K562 (cell line): ENCODE data around the gene HNRNPLL. TPM values are rescaled to one million over a fixed set of nuclear protein-coding genes. Genes with fewer than 3 reads are reported as not detected.

Experiments
- ATAC-seq: fragments of 200-7000 bp; cut with Tn5 transposase; 3 replicates; pipeline ENCODE4 v1.9.1; 2020; ENCODE audit warnings: moderate library complexity
- BruUV-seq: library from RNA; stranded (reverse); fragments of 400-500 nt; replicated peaks from 2 replicates; lab custom pipeline; 2021; lab: Mats Ljungman, UMichigan
- CTCF ChIA-PET: fragments of 300-600 bp; formaldehyde crosslinking; extraction: SDS; loops from one replicate; lab custom pipeline; 2021; ENCODE audit warnings: low intra/inter-chr PET ratio; lab: Yijun Ruan, JAX
- POLR2A ChIA-PET: fragments of 300-600, 350-650 bp; sonication (Branson Sonifier 250); formaldehyde crosslinking; extraction: SDS; loops from one replicate; lab custom pipeline; 2021; ENCODE audit warnings: antibody characterized with exemption, inconsistent platforms; lab: Yijun Ruan, JAX
- DNase-seq, 4 experiments: peaks; one replicate each; pipeline versions ENCODE4 v3.0.0 to v3.0.0-alpha.2; 2011 to 2018; ENCODE audit warnings: low spot score in 3 of 4, mixed read lengths in 3 of 4; ENCODE audit errors: extremely low read depth in 1 of 4
- FAIRE-seq: peaks from 2 replicates; lab custom pipeline; 2011; peaks lifted over from hg19 to GRCh38; lab: Jason Lieb, UNC
- H2AFZ ChIP-seq: 2 replicates; pipeline ENCODE4 v1.6.0; 2011; ENCODE audit warnings: low read depth, low read length, control low read depth, inconsistent platforms
- H3K27ac ChIP-seq: fragments of 200-600 bp; 3 replicates; pipeline ENCODE4 v1.8.0; 2011; ENCODE audit warnings: low read depth, mild to moderate bottlenecking, control low read depth, inconsistent platforms, low read length, moderate library complexity, mixed read lengths; ENCODE audit errors: extremely low read depth
- H3K27me3 ChIP-seq, 2 experiments: fragments of 300-600 bp in 1 of 2; 2 replicates in 1 of 2; 3 replicates in 1 of 2; pipeline versions ENCODE4 v1.6.0 to v1.8.0; 2011; ENCODE audit warnings: inconsistent platforms in 2 of 2, low read length in 2 of 2, mild to moderate bottlenecking in 1 of 2, mixed read lengths in 1 of 2, moderate library complexity in 1 of 2; ENCODE audit not compliant: control insufficient read depth in 2 of 2, insufficient read depth in 2 of 2
- H3K36me3 ChIP-seq: fragments of 300-600 bp; 3 replicates; pipeline ENCODE4 v1.8.0; 2011; ENCODE audit warnings: mild to moderate bottlenecking, low read length, inconsistent platforms; ENCODE audit not compliant: control insufficient read depth, insufficient read depth
- H3K4me1 ChIP-seq, 2 experiments: fragments of 200-600 bp in 1 of 2; replicated peaks in 1 of 2; 2 replicates in 1 of 2; 3 replicates in 1 of 2; pipeline versions ENCODE4 v1.5.1 to v1.8.0; 2011; ENCODE audit warnings: inconsistent platforms in 2 of 2, low read length in 2 of 2, mild to moderate bottlenecking in 1 of 2, mixed read lengths in 1 of 2, moderate library complexity in 1 of 2; ENCODE audit not compliant: control insufficient read depth in 2 of 2, insufficient read depth in 2 of 2
- H3K4me2 ChIP-seq: 2 replicates; pipeline ENCODE4 v1.6.1; 2011; ENCODE audit warnings: low read length, control low read depth, inconsistent platforms, mixed read lengths; ENCODE audit not compliant: insufficient read depth
- H3K4me3 ChIP-seq: fragments of 200-600 bp; sonication (generic), shearing (Covaris generic); 2 replicates; pipeline ENCODE4 v1.5.1; 2016; ENCODE audit warnings: control low read depth, inconsistent platforms
- H3K79me2 ChIP-seq: fragments of 200-600 bp; 3 replicates; pipeline ENCODE4 v1.8.0; 2011; ENCODE audit warnings: low read length, inconsistent platforms; ENCODE audit not compliant: control insufficient read depth, insufficient read depth
- H3K9ac ChIP-seq, 2 experiments: 2 replicates each; pipeline versions ENCODE4 v1.6.0 to v1.6.1; 2011; ENCODE audit warnings: low read depth in 2 of 2, low read length in 2 of 2, control low read depth in 1 of 2, inconsistent platforms in 1 of 2, mild to moderate bottlenecking in 1 of 2, mixed read lengths in 1 of 2; ENCODE audit not compliant: insufficient read depth in 1 of 2
- H3K9me1 ChIP-seq: one replicate; pipeline ENCODE4 v1.6.0; 2011; ENCODE audit warnings: inconsistent platforms, mild to moderate bottlenecking, low read length, moderate library complexity; ENCODE audit not compliant: control insufficient read depth, insufficient read depth
- H3K9me3 ChIP-seq: replicated peaks from 2 replicates; pipeline ENCODE4 v1.5.1; 2011; ENCODE audit warnings: low read depth, low read length, inconsistent platforms; ENCODE audit not compliant: control insufficient read depth, insufficient read depth
- H4K20me1 ChIP-seq: replicated peaks from 2 replicates; pipeline ENCODE4 v1.6.1; 2011; ENCODE audit warnings: low read length, inconsistent platforms, mixed read lengths; ENCODE audit not compliant: control insufficient read depth, insufficient read depth
- ARID1B ChIP-seq: fragments of 450-650 bp; IDR thresholded peaks from 2 replicates; pipeline ENCODE4 v1.6.1; 2016; ENCODE audit warnings: antibody characterized with exemption, mild to moderate bottlenecking, inconsistent platforms
- ARNT ChIP-seq, 2 experiments: fragments of 450-650 bp; IDR thresholded peaks; 2 replicates each; pipeline ENCODE4 v1.6.1; 2016; ENCODE audit warnings: mild to moderate bottlenecking in 1 of 2
- FOSL1 ChIP-seq: fragments of 200-800 bp; sonication (Bioruptor generic); conservative IDR thresholded peaks from 2 replicates; pipeline ENCODE4 v1.6.1; 2016; ENCODE audit warnings: missing genetic modification characterization, missing compliant biosample characterization
- KHSRP ChIP-seq: fragments of 450-650 bp; IDR thresholded peaks from 2 replicates; pipeline ENCODE4 v1.6.1; 2017
- SAFB2 ChIP-seq: fragments of 200-400 bp; formaldehyde crosslinking; IDR thresholded peaks from 2 replicates; pipeline ENCODE4 v1.6.1; 2018; ENCODE audit warnings: borderline replicate concordance, low read length, low read depth, moderate library complexity; ENCODE audit not compliant: severe bottlenecking
- SIRT6 ChIP-seq: IDR thresholded peaks from one replicate; pipeline ENCODE4 v1.6.1; 2012; ENCODE audit warnings: low read depth, mild to moderate bottlenecking, control low read depth, inconsistent platforms, low read length, moderate library complexity
- SPI1 ChIP-seq: IDR thresholded peaks from 2 replicates; pipeline ENCODE4 v1.6.1; 2011; ENCODE audit warnings: low read depth, low read length, control low read depth, borderline replicate concordance
- ZEB2 ChIP-seq: fragments of 450-650 bp; IDR thresholded peaks from 2 replicates; pipeline ENCODE4 v1.6.1; 2016
- ZFP30 ChIP-seq: fragments of 250-450 bp; sonication (Bioruptor Pico); IDR thresholded peaks from 2 replicates; pipeline ENCODE4 v1.8.0; 2022; ENCODE audit warnings: moderate library complexity, mild to moderate bottlenecking, inconsistent platforms, borderline replicate concordance
- ZNF184 ChIP-seq: sonication (generic); formaldehyde crosslinking; IDR thresholded peaks from 2 replicates; pipeline ENCODE4 v1.5.0; 2020; ENCODE audit warnings: missing genetic modification reagents
- ZNF274 ChIP-seq: IDR thresholded peaks from 2 replicates; pipeline ENCODE4 v1.6.1; 2011; ENCODE audit warnings: low read depth, mild to moderate bottlenecking, low read length, moderate library complexity, borderline replicate concordance
- WGBS: fragments of 100-300 bp; shearing (Covaris generic); methylation state at CpG from one replicate; pipeline ENCODE4 v1.1.6; 2016; ENCODE audit warnings: low coverage, mixed read lengths; ENCODE audit not compliant: insufficient coverage; ENCODE audit errors: missing lambda C conversion rate; 5-methylcytosine and 5-hydroxymethylcytosine counted together
- in situ Hi-C: fragments of 300-500 bp; cut with MboI; formaldehyde crosslinking; loops from 4 replicates; pipeline ENCODE4 v1.15.0; 2018; ENCODE audit warnings: inconsistent platforms, mixed read lengths
- intact Hi-C: fragments of 100-400 bp; cut with micrococcal nuclease; formaldehyde crosslinking; loops from 2 replicates; pipeline ENCODE4 v1.14.2; 2022
- polyA plus RNA-seq, 8 experiments: library from polyadenylated mRNA; depleted of rRNA in 4 of 8; stranded (reverse) in 5 of 8; unstranded in 3 of 8; fragments of >200 nt; fragmentation: Nextera tagmentation in 2 of 8; fragmentation: Illumina TruSeq in 1 of 8; extraction: Ambion mirVana in 2 of 8; extraction: Trizol in 1 of 8; gene quantifications; 2 replicates each; pipeline versions ENCODE4 v1.2.1 to v1.2.3, GENCODE V29; 2011 to 2014; ENCODE audit warnings: inconsistent platforms in 1 of 8, missing spikeins in 1 of 8
- total RNA-seq, 7 experiments: library from RNA; depleted of rRNA in 6 of 7; stranded (reverse); fragments of >200 nt in 6 of 7; fragmentation: Illumina TruSeq in 2 of 7; extraction: Trizol in 2 of 7; gene quantifications; 2 replicates each; pipeline versions ENCODE4 v1.2.1 to v1.2.3, GENCODE V29; 2011 to 2021; ENCODE audit warnings: low replicate concordance in 1 of 7
- TF ChIP-seq, protein P1 (sequence below): fragments of 450-650 bp; formaldehyde crosslinking; IDR thresholded peaks from 2 replicates; pipeline ENCODE4 v1.4.0; 2022; ENCODE audit warnings: missing genetic modification characterization
- TF ChIP-seq, protein P2 (sequence below), 2 experiments: fragments of 450-650 bp in 1 of 2; sonication (generic) in 1 of 2; formaldehyde crosslinking in 1 of 2; IDR thresholded peaks in 1 of 2; conservative IDR thresholded peaks in 1 of 2; 2 replicates each; pipeline versions ENCODE4 v1.6.1 to v1.8.1; 2016 to 2023; ENCODE audit warnings: mild to moderate bottlenecking in 2 of 2, moderate library complexity in 2 of 2, inconsistent platforms in 1 of 2, missing genetic modification reagents in 1 of 2
- TF ChIP-seq, protein P3 (sequence below): fragments of 450-650 bp; IDR thresholded peaks from 2 replicates; pipeline ENCODE4 v1.6.1; 2014; ENCODE audit warnings: low read depth, mild to moderate bottlenecking, moderate library complexity, borderline replicate concordance
- TF ChIP-seq, protein P4 (sequence below): fragments of 150-350 bp; conservative IDR thresholded peaks from 2 replicates; pipeline ENCODE4 v1.6.1; 2014; ENCODE audit warnings: low read length

HNRNPLL gene
- total and polyA plus RNA-seq, 9 of the 15 experiments (the other 6 are each of a cell fraction or from before 2014, with no cell fraction given), result 19.8 to 135 (median 57.8) TPM

DNA sequence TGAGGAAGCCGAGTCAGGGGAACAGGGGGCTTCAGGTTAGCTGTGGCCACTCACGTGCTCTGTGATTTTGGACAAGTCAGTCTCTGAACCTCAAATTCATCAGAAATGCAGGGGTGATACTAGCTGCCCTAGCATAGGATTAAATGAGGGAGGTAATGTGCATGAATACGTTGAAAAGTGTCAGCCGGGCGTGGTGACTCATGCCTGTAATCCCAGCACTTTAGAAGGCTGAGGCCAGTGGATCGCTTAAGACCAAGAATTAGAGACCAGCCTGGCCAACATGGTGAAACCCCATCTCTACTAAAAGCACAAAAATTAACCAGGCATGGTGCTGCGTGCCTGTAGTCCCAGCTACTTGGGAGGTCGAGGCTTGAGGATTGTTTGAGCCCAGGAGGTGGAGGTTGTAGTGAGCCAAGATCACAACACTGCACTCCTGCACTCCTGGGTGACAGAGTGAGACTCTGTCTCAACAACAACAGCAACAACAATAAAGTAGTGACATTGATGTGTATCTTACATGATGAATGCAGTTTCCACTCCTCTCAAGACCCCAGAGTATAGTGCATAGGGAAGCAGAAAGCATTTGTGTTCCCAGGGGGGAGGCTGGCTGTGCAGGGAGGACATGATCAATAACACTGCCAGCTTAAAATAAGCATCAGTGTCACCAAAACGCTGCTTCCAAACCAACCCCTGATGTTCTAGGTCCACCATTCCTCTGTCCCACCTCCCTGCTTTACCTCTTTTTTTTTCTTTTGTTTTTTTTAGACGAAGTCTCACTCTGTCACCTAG is 68.8 kb downstream of the HNRNPLL start:
- Histone ChIP-seq H3K9me3 (no peaks in the 10 kb centered on the region), H3K27me3 (peaks cover 9 to 31% of the 10 kb centered on the region in 2 experiments; a peak in 3 of 5 replicates), H3K4me1 (peaks cover 7 to 16% of the 10 kb centered on the region in 2 experiments; a peak in 3 of 5 replicates), H3K9ac (no peak overlapping the region), H3K4me3 (no peak overlapping the region), H4K20me1 (no peaks in the 10 kb centered on the region; the same call in 1 of the 2 replicates), H3K36me3 (no peaks in the 10 kb centered on the region), H3K27ac (no peak overlapping the region), H3K4me2 (no peak overlapping the region), H2AFZ (no peak overlapping the region), H3K79me2 (no peaks in the 10 kb centered on the region), H3K9me1 (no peaks in the 10 kb centered on the region)
- intact Hi-C loops (loop anchor here (10.0 kb wide), 1 partner anchor 281 kb away; no protein-coding TSS in a partner anchor), in situ Hi-C loops (no loop called here)
- ChIA-PET CTCF (no interaction called here), POLR2A (interaction anchor here (0.6 to 1.8 kb wide), 8 partner anchors 12 to 218 kb away, joined by 3 to 9 read pairs (median 4); partner anchors contain the start of gene SRSF7)
- no TSS peak for BruUV-seq
- DNase-seq (peak in 1 of 4 experiments; percentile 44), FAIRE-seq (peak; percentile 11), ATAC-seq (no peak)
- WGBS, result 13% methylated on average over 10 of the region's 10 CpGs
- TF ChIP-seq, protein P1, sequence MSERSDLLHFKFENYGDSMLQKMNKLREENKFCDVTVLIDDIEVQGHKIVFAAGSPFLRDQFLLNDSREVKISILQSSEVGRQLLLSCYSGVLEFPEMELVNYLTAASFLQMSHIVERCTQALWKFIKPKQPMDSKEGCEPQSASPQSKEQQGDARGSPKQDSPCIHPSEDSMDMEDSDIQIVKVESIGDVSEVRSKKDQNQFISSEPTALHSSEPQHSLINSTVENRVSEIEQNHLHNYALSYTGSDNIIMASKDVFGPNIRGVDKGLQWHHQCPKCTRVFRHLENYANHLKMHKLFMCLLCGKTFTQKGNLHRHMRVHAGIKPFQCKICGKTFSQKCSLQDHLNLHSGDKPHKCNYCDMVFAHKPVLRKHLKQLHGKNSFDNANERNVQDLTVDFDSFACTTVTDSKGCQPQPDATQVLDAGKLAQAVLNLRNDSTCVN (CRISPR knock-in tag), result no peak
- no peak for TF ChIP-seq SAFB2
- 0 out of 2 replicates have a peak, but pooled peaks have one; percentile 7 for TF ChIP-seq ARID1B
- TF ChIP-seq ZNF184 (CRISPR knock-in tag), result no peak
- no peak for TF ChIP-seq ARNT (IDR thresholded peaks at IDR 0.05)
- no peak for TF ChIP-seq ZFP30 (CRISPR knock-in tag)
- no peak for TF ChIP-seq ZEB2
- no peak for TF ChIP-seq SIRT6
- peak; percentile 54 for TF ChIP-seq FOSL1 (tag)
- TF ChIP-seq, protein P2, sequence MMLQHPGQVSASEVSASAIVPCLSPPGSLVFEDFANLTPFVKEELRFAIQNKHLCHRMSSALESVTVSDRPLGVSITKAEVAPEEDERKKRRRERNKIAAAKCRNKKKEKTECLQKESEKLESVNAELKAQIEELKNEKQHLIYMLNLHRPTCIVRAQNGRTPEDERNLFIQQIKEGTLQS (IDR thresholded peaks at IDR 0.05), result peak; percentile 85
- TF ChIP-seq, protein P2 (CRISPR knock-in tag; conservative IDR thresholded peaks at IDR 0.05), result no peak
- TF ChIP-seq, protein P3, sequence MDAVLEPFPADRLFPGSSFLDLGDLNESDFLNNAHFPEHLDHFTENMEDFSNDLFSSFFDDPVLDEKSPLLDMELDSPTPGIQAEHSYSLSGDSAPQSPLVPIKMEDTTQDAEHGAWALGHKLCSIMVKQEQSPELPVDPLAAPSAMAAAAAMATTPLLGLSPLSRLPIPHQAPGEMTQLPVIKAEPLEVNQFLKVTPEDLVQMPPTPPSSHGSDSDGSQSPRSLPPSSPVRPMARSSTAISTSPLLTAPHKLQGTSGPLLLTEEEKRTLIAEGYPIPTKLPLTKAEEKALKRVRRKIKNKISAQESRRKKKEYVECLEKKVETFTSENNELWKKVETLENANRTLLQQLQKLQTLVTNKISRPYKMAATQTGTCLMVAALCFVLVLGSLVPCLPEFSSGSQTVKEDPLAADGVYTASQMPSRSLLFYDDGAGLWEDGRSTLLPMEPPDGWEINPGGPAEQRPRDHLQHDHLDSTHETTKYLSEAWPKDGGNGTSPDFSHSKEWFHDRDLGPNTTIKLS, result no peak
- no peak for TF ChIP-seq SPI1
- TF ChIP-seq, protein P4, sequence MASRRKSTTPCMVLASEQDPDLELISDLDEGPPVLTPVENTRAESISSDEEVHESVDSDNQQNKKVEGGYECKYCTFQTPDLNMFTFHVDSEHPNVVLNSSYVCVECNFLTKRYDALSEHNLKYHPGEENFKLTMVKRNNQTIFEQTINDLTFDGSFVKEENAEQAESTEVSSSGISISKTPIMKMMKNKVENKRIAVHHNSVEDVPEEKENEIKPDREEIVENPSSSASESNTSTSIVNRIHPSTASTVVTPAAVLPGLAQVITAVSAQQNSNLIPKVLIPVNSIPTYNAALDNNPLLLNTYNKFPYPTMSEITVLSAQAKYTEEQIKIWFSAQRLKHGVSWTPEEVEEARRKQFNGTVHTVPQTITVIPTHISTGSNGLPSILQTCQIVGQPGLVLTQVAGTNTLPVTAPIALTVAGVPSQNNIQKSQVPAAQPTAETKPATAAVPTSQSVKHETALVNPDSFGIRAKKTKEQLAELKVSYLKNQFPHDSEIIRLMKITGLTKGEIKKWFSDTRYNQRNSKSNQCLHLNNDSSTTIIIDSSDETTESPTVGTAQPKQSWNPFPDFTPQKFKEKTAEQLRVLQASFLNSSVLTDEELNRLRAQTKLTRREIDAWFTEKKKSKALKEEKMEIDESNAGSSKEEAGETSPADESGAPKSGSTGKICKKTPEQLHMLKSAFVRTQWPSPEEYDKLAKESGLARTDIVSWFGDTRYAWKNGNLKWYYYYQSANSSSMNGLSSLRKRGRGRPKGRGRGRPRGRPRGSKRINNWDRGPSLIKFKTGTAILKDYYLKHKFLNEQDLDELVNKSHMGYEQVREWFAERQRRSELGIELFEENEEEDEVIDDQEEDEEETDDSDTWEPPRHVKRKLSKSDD, result no peak
- no peak for TF ChIP-seq ZNF274
- TF ChIP-seq KHSRP, result no peak
